SK-N-SH treated with all-trans-retinoic acid at 6 μM for 48 hours (cell line): ENCODE measurements around the gene TMEM132D.

Experiments
- BACH2 ChIP-seq: fragments of 250-450 bp; sonication (Bioruptor Pico); IDR thresholded peaks from 2 replicates; pipeline ENCODE4 v1.9.0; 2021; ENCODE audit warnings: mild to moderate bottlenecking, borderline replicate concordance
- CREB5 ChIP-seq: fragments of 250-450 bp; sonication (Bioruptor Pico); IDR thresholded peaks from 2 replicates; pipeline ENCODE4 v1.5.1; 2020; ENCODE audit warnings: low read depth, mild to moderate bottlenecking, moderate library complexity
- ISL1 ChIP-seq: fragments of 250-450 bp; sonication (Bioruptor Pico); IDR thresholded peaks from 2 replicates; pipeline ENCODE4 v2.1.2; 2022; ENCODE audit warnings: mild to moderate bottlenecking, moderate library complexity
- PPARA ChIP-seq: fragments of 250-450 bp; sonication (Bioruptor Pico); IDR thresholded peaks from 2 replicates; pipeline ENCODE4 v1.5.0; 2020; ENCODE audit warnings: mild to moderate bottlenecking, borderline replicate concordance
- SNAI2 ChIP-seq: fragments of 250-450 bp; sonication (Bioruptor Pico); IDR thresholded peaks from 2 replicates; pipeline ENCODE4 v1.5.0; 2020; ENCODE audit warnings: mild to moderate bottlenecking, moderate library complexity
- TCF4 ChIP-seq: fragments of 250-450 bp; sonication (Bioruptor Pico); IDR thresholded peaks from 2 replicates; pipeline ENCODE4 v1.8.0; 2021; ENCODE audit warnings: mild to moderate bottlenecking, moderate library complexity, borderline replicate concordance
- TSHZ2 ChIP-seq: fragments of 250-450 bp; sonication (Bioruptor Pico); IDR thresholded peaks from 2 replicates; pipeline ENCODE4 v1.5.0; 2020; ENCODE audit warnings: mild to moderate bottlenecking, moderate library complexity
- ZC3H10 ChIP-seq: fragments of 250-450 bp; sonication (Bioruptor Pico); IDR thresholded peaks from 2 replicates; pipeline ENCODE4 v1.5.1; 2021; ENCODE audit warnings: mild to moderate bottlenecking, moderate library complexity
- ZFP3 ChIP-seq: fragments of 250-450 bp; sonication (Bioruptor Pico); IDR thresholded peaks from 2 replicates; pipeline ENCODE4 v1.5.0; 2020; ENCODE audit warnings: mild to moderate bottlenecking, moderate library complexity
- ZFP30 ChIP-seq: fragments of 450-650 bp; formaldehyde crosslinking; IDR thresholded peaks from 2 replicates; pipeline ENCODE4 v1.5.0; 2022; ENCODE audit warnings: mild to moderate bottlenecking, moderate library complexity
- ZNF565 ChIP-seq: fragments of 450-650 bp; formaldehyde crosslinking; conservative IDR thresholded peaks from 2 replicates; pipeline ENCODE4 v1.5.0; 2020; ENCODE audit warnings: low read depth, mild to moderate bottlenecking, moderate library complexity
- ZNF70 ChIP-seq: fragments of 450-650 bp; formaldehyde crosslinking; IDR thresholded peaks from 2 replicates; pipeline ENCODE4 v1.5.0; 2020; ENCODE audit warnings: mild to moderate bottlenecking, moderate library complexity
- TF ChIP-seq, protein P1 (sequence below): fragments of 250-450 bp; sonication (Bioruptor Pico); IDR thresholded peaks from 2 replicates; pipeline ENCODE4 v1.8.0; 2020; ENCODE audit warnings: mild to moderate bottlenecking, moderate library complexity, borderline replicate concordance

- TF ChIP-seq ISL1, result no peak
- no peak for TF ChIP-seq ZNF565 (CRISPR knock-in tag)
- no peak for TF ChIP-seq ZFP3 (CRISPR knock-in tag)
- TF ChIP-seq BACH2, result no peak
- no peak for TF ChIP-seq ZNF70 (CRISPR knock-in tag)
- no peak for TF ChIP-seq CREB5 (CRISPR knock-in tag)
- TF ChIP-seq, protein P1, sequence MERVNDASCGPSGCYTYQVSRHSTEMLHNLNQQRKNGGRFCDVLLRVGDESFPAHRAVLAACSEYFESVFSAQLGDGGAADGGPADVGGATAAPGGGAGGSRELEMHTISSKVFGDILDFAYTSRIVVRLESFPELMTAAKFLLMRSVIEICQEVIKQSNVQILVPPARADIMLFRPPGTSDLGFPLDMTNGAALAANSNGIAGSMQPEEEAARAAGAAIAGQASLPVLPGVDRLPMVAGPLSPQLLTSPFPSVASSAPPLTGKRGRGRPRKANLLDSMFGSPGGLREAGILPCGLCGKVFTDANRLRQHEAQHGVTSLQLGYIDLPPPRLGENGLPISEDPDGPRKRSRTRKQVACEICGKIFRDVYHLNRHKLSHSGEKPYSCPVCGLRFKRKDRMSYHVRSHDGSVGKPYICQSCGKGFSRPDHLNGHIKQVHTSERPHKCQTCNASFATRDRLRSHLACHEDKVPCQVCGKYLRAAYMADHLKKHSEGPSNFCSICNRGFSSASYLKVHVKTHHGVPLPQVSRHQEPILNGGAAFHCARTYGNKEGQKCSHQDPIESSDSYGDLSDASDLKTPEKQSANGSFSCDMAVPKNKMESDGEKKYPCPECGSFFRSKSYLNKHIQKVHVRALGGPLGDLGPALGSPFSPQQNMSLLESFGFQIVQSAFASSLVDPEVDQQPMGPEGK (CRISPR knock-in tag), result no peak
- TF ChIP-seq PPARA, result no peak
- no peak for TF ChIP-seq ZFP30 (CRISPR knock-in tag)
- TF ChIP-seq SNAI2, result no peak
- no peak for TF ChIP-seq TCF4
- TF ChIP-seq ZC3H10, result no peak
- TF ChIP-seq TSHZ2 (CRISPR knock-in tag), result no peak
Measured at GRCh38 chr12:129466499-129466898, 437.3 kb downstream of the TMEM132D start.
